OCI-LY1 (cell line): Measurements from ENCODE around the gene NRP2.

ENCODE experiments used
- H2AFZ ChIP-seq: fragments of 200-600 bp; sonication (generic), shearing (Covaris generic); 2 replicates; pipeline ENCODE4 v1.6.0; 2014; ENCODE audit warnings: antibody characterized with exemption, mild to moderate bottlenecking, low read length
- H3F3A ChIP-seq: fragments of 200-600 bp; sonication (generic), shearing (Covaris generic); 2 replicates; pipeline ENCODE4 v1.6.0; 2014; ENCODE audit warnings: mild to moderate bottlenecking, antibody characterized with exemption, low read length, moderate library complexity; ENCODE audit not compliant: insufficient read depth
- H3K27ac ChIP-seq: fragments of 200-600 bp; sonication (generic); 2 replicates; pipeline ENCODE4 v1.5.1; 2014; ENCODE audit warnings: low read length, mixed run types, mild to moderate bottlenecking, low read depth; ENCODE audit not compliant: poor library complexity, severe bottlenecking
- H3K27me3 ChIP-seq: fragments of 200-600 bp; sonication (generic); 2 replicates; pipeline ENCODE4 v1.6.0; 2014; ENCODE audit warnings: antibody characterized with exemption, mild to moderate bottlenecking, low read length, moderate library complexity; ENCODE audit not compliant: insufficient read depth
- H3K36me3 ChIP-seq: fragments of 200-600 bp; sonication (generic); 2 replicates; pipeline ENCODE4 v1.6.1; 2014; ENCODE audit warnings: mild to moderate bottlenecking, antibody characterized with exemption, low read length, moderate library complexity, mixed read lengths; ENCODE audit not compliant: insufficient read depth
- H3K4me1 ChIP-seq: fragments of 200-600 bp; sonication (generic); 2 replicates; pipeline ENCODE4 v1.5.1; 2014; ENCODE audit warnings: mild to moderate bottlenecking, low read length, moderate library complexity; ENCODE audit not compliant: insufficient read depth, severe bottlenecking
- H3K4me2 ChIP-seq: fragments of 200-600 bp; sonication (generic), shearing (Covaris generic); 2 replicates; pipeline ENCODE4 v1.6.1; 2014; ENCODE audit warnings: low read length
- H3K4me3 ChIP-seq: fragments of 200-600 bp; sonication (generic); 2 replicates; pipeline ENCODE4 v1.5.1; 2014; ENCODE audit warnings: low read length, low read depth, mild to moderate bottlenecking, mixed read lengths; ENCODE audit not compliant: poor library complexity, severe bottlenecking
- H3K79me2 ChIP-seq: fragments of 200-600 bp; shearing (Covaris generic); 2 replicates; pipeline ENCODE4 v1.6.1; 2016; ENCODE audit warnings: mixed run types, low read length, mixed read lengths; ENCODE audit not compliant: insufficient read depth
- H3K9ac ChIP-seq: fragments of 200-600 bp; sonication (generic), shearing (Covaris generic); 2 replicates; pipeline ENCODE4 v1.6.1; 2014; ENCODE audit warnings: mild to moderate bottlenecking, low read length, mixed read lengths
- H3K9me2 ChIP-seq: fragments of 200-600 bp; sonication (generic), shearing (Covaris generic); 2 replicates; pipeline ENCODE4 v1.6.1; 2014; ENCODE audit warnings: low read depth, mild to moderate bottlenecking, low read length, mixed read lengths
- H3K9me3 ChIP-seq: fragments of 200-600 bp; shearing (Covaris generic); 2 replicates; pipeline ENCODE4 v1.6.1; 2014; ENCODE audit warnings: low read length, mixed read lengths
- H4K20me1 ChIP-seq: fragments of 200-600 bp; sonication (generic), shearing (Covaris generic); 2 replicates; pipeline ENCODE4 v1.6.0; 2016; ENCODE audit warnings: mild to moderate bottlenecking, low read length; ENCODE audit not compliant: insufficient read depth
- CTCF ChIP-seq: fragments of 200-600 bp; sonication (generic), shearing (Covaris generic); IDR thresholded peaks from 2 replicates; pipeline ENCODE4 v1.5.1; 2017; ENCODE audit warnings: mild to moderate bottlenecking, antibody characterized with exemption, low read length, moderate library complexity, mixed read lengths
- EZH2 ChIP-seq: fragments of 200-600 bp; sonication (generic), shearing (Covaris generic); IDR thresholded peaks from 2 replicates; pipeline ENCODE4 v1.8.0; 2017; ENCODE audit warnings: borderline replicate concordance, mixed run types, mild to moderate bottlenecking, antibody characterized with exemption, low read length, moderate library complexity, mixed read lengths

Gene NRP2

GRCh38 chr2:205747829-205748386, 65.6 kb downstream of the NRP2 start:
- H3K4me2 ChIP-seq = no peak overlapping the region
- H3K9me2 ChIP-seq = no peaks in the 10 kb centered on the region
- H3K79me2 ChIP-seq = no peaks in the 10 kb centered on the region
- H2AFZ ChIP-seq = no peak overlapping the region
- no peak overlapping the region for H3K27ac ChIP-seq
- H4K20me1 ChIP-seq = no peaks in the 10 kb centered on the region
- H3K9me3 ChIP-seq = no peaks in the 10 kb centered on the region
- no peaks in the 10 kb centered on the region for H3K36me3 ChIP-seq
- no peak overlapping the region for H3K9ac ChIP-seq
- no peak overlapping the region for H3K4me3 ChIP-seq
- H3K27me3 ChIP-seq = no peaks in the 10 kb centered on the region; the same call in 1 of the 2 replicates
- TF ChIP-seq EZH2 (no peak), CTCF (no peak)
- H3F3A ChIP-seq = no peaks in the 10 kb centered on the region
- H3K4me1 ChIP-seq = no peaks in the 10 kb centered on the region

- Histone ChIP-seq H3K4me3 (no peak overlapping the region), H3F3A (no peaks in the 10 kb centered on the region), H3K4me1 (no peaks in the 10 kb centered on the region), H3K27ac (no peak overlapping the region), H3K79me2 (no peaks in the 10 kb centered on the region), H3K9me2 (no peaks in the 10 kb centered on the region), H3K27me3 (no peaks in the 10 kb centered on the region; the same call in 1 of the 2 replicates), H3K36me3 (no peaks in the 10 kb centered on the region), H4K20me1 (no peaks in the 10 kb centered on the region), H3K4me2 (no peak overlapping the region), H3K9ac (no peak overlapping the region), H2AFZ (no peak overlapping the region), H3K9me3 (no peaks in the 10 kb centered on the region)
- TF ChIP-seq EZH2 (no peak), CTCF (no peak)
Observed at GRCh38 chr2:205748639-205749038, 66.3 kb downstream of the NRP2 start.

GRCh38 chr2:205749078-205749477, 66.8 kb downstream of the NRP2 start:
- TF ChIP-seq CTCF (no peak), EZH2 (no peak)
- Histone ChIP-seq H3F3A (no peaks in the 10 kb centered on the region), H3K9ac (no peak overlapping the region), H3K27ac (no peak overlapping the region), H3K4me2 (no peak overlapping the region), H4K20me1 (no peaks in the 10 kb centered on the region), H2AFZ (no peak overlapping the region), H3K9me2 (no peaks in the 10 kb centered on the region), H3K4me1 (no peaks in the 10 kb centered on the region), H3K27me3 (no peaks in the 10 kb centered on the region; the same call in 1 of the 2 replicates), H3K9me3 (no peaks in the 10 kb centered on the region), H3K79me2 (no peaks in the 10 kb centered on the region), H3K36me3 (no peaks in the 10 kb centered on the region), H3K4me3 (no peak overlapping the region)
